Measurements from ENCODE around the gene COPE. TPM values are rescaled to one million over a fixed set of nuclear protein-coding genes. Genes with fewer than 3 reads are reported as not detected.

Gene COPE
- total and polyA plus RNA-seq, 10 donors = 135 to 261 (median 180) TPM

DNA sequence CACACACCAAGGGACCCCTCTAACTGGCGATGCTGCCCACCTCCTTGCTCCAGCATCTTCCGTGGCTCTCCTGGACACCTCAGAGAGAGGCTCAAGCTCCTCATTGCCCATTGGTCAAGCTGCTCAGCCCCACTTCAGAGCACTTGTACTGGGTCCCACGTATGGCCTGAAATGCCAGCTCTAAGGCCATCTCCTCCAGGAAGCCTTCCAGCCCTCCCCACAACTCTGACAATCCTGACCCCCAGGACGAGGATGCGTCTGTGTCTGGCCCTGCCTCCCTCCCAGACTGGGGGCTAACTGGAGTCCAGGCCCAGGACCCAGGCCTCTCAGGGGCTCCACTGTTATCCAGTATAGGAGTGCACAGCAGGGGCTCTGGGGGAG is 29.8 kb upstream of the COPE start:
- TF ChIP-seq POLR2AphosphoS5 (IDR thresholded peaks at IDR 0.05) (no peak), POLR2A (IDR thresholded peaks at IDR 0.05) (no peak)
- TF ChIP-seq, protein P1, sequence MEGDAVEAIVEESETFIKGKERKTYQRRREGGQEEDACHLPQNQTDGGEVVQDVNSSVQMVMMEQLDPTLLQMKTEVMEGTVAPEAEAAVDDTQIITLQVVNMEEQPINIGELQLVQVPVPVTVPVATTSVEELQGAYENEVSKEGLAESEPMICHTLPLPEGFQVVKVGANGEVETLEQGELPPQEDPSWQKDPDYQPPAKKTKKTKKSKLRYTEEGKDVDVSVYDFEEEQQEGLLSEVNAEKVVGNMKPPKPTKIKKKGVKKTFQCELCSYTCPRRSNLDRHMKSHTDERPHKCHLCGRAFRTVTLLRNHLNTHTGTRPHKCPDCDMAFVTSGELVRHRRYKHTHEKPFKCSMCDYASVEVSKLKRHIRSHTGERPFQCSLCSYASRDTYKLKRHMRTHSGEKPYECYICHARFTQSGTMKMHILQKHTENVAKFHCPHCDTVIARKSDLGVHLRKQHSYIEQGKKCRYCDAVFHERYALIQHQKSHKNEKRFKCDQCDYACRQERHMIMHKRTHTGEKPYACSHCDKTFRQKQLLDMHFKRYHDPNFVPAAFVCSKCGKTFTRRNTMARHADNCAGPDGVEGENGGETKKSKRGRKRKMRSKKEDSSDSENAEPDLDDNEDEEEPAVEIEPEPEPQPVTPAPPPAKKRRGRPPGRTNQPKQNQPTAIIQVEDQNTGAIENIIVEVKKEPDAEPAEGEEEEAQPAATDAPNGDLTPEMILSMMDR (IDR thresholded peaks at IDR 0.05 in 8 of 11, conservative IDR thresholded peaks at IDR 0.05 in 3 of 11) = no peak
- H3K27ac ChIP-seq = peak overlapping the region in 6 of 8 donors; percentile 8 to 71 (median 59)
- intact Hi-C loops (cut with DNase I; ENCODE audit: low total_unique reads) = no loop called here
- no peak overlapping the region for H3K4me3 ChIP-seq
- no peaks in the 10 kb centered on the region for H3K27me3 ChIP-seq (replicated peaks in 1 of 7)
- H3K4me1 ChIP-seq = peaks cover 3 to 63% (median 26%) of the 10 kb centered on the region in 6 donors
- 82 to 96% (median 84%) methylated on average over 4 to 5 of the region's 5 CpGs for WGBS, 5 donors
- no peaks in the 10 kb centered on the region for H3K9me3 ChIP-seq
- DNase-seq = no peak
- no peaks in the 10 kb centered on the region for H3K36me3 ChIP-seq

DNA sequence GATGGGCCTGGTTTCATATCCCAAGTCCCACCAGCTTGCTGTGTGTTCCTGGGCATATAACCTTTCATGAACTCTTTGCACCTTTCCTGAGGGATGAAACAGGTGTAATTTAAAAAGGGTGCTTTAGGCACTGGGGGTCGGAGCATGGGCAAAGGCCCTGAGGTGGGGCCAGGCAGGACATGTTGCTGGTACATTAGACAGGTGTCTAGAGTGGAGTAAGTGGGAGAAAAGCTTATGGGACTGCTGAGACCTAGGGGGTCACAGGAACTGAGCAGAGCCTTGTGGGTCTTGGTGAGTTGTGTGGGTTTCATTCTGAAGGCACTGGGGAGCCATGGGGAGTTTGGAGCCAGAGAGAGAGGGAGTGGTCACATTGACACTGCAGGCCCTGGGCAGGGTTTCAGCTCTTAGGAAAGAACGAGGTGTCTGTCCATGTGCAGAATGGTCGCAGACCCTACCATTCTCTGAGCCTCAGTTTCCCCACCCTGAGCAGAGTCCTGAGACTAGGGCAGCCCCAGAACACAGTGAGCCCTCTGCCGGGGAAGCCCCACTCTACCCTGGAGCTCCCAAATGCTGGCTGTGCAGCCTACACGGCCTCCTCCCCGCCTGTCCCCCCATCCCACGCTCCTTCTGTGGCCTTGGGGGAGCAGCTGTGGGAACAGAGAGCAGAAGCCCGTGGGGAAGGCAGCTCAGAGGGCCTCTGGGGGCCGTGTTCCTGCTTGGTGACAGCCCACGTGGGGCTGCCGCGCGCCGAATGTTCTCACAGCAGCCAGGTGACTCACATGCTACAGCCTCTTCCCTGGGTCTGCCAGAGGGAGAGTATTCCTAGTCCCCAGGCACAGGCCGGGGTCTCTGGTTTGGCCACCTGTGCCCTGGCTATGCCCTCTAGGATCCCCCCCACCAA is 29.1 kb upstream of the COPE start:
- H3K36me3 ChIP-seq = no peaks in the 10 kb centered on the region
- no peaks in the 10 kb centered on the region for H3K9me3 ChIP-seq
- WGBS, 5 donors = 69 to 81% (median 77%) methylated on average over 15 of the region's 15 CpGs
- no peaks in the 10 kb centered on the region for H3K27me3 ChIP-seq (replicated peaks in 1 of 7)
- H3K4me3 ChIP-seq = no peak overlapping the region
- H3K4me1 ChIP-seq = peaks cover 3 to 66% (median 27%) of the 10 kb centered on the region in 6 donors
- H3K27ac ChIP-seq = peak overlapping the region in 3 of 8 donors; percentile 8 to 71 (median 68)
- intact Hi-C loops (cut with DNase I; ENCODE audit: low total_unique reads) = no loop called here
- TF ChIP-seq POLR2A (IDR thresholded peaks at IDR 0.05) = no peak
- no peak for TF ChIP-seq POLR2AphosphoS5 (IDR thresholded peaks at IDR 0.05)
- TF ChIP-seq, protein P1 (IDR thresholded peaks at IDR 0.05 in 8 of 11, conservative IDR thresholded peaks at IDR 0.05 in 3 of 11) = no peak
- DNase-seq = no peak

DNA sequence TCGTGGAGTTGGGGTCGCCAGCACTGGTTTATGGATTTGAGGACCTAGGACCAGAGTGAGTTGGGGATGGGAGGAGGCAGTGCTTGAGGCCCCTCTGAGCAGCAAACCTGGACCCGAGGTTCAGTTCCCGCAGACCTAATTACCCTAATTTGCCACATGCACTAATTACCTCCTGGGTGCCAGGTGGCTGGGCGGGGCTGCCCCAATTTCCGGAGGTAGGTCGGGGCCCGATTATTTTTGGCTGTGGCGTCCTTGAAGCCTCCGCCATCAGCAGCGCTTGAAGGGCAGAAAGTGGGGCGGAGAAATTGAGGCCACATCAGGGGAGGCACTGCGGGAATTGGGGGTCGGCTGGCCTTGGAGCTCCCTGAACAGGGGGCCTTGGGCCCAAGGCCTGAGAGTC is 27.7 kb upstream of the COPE start:
- peak in 1 of 3 donors; percentile 16 for TF ChIP-seq POLR2AphosphoS5 (IDR thresholded peaks at IDR 0.05)
- TF ChIP-seq, protein P1 (IDR thresholded peaks at IDR 0.05 in 8 of 11, conservative IDR thresholded peaks at IDR 0.05 in 3 of 11) = no peak

DNA sequence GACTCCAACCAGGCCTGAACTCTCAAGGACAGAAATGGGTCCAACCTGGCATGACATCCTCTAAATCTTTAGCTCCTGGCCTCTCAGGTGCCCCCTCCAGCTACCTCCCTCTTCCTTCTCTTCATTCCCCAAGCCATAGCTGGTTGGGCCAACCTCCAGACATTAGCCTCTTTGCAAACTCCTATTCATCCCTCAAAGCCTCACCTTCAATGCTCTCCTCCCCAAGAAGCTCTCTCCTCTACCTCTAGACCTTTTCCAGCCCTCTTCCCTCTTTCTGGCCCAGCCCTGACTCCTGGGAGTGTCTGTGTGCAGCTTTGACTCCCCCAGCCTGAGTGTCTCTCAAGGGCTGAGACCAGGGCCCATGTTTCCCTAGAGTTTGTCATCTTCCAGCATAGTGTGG is 27.1 kb upstream of the COPE start:
- H3K27me3 ChIP-seq (replicated peaks in 1 of 7) = peaks cover 0 to 9% (median 0%) of the 10 kb centered on the region in 7 donors
- H3K27ac ChIP-seq = peak overlapping the region in 3 of 8 donors; percentile 46 to 68 (median 54)
- DNase-seq = no peak
- intact Hi-C loops (cut with DNase I; ENCODE audit: low total_unique reads) = no loop called here
- TF ChIP-seq POLR2A (IDR thresholded peaks at IDR 0.05) = no peak
- no peak for TF ChIP-seq POLR2AphosphoS5 (IDR thresholded peaks at IDR 0.05)
- TF ChIP-seq, protein P1 (IDR thresholded peaks at IDR 0.05 in 8 of 11, conservative IDR thresholded peaks at IDR 0.05 in 3 of 11) = no peak
- H3K36me3 ChIP-seq = no peaks in the 10 kb centered on the region
- no peak overlapping the region for H3K4me3 ChIP-seq
- H3K4me1 ChIP-seq = peaks cover 3 to 63% (median 32%) of the 10 kb centered on the region in 6 donors
- H3K9me3 ChIP-seq = no peaks in the 10 kb centered on the region

More for the DNA sequence above, 27.7 kb upstream of the COPE start:
- no peak for DNase-seq
- Histone ChIP-seq H3K4me1 (peaks cover 3 to 59% (median 27%) of the 10 kb centered on the region in 6 donors), H3K27ac (peak overlapping the region in 4 of 8 donors; percentile 23 to 68 (median 50)), H3K4me3 (no peak overlapping the region), H3K27me3 (replicated peaks in 1 of 7) (peaks cover 0 to 3% (median 0%) of the 10 kb centered on the region in 7 donors), H3K36me3 (no peaks in the 10 kb centered on the region), H3K9me3 (no peaks in the 10 kb centered on the region)
- intact Hi-C loops (cut with DNase I; ENCODE audit: low total_unique reads) = no loop called here
- 56 to 73% (median 67%) methylated on average over 14 of the region's 14 CpGs for whole genome bisulfite sequencing, 5 donors

All from spleen (tissue), 11 donors.